KMS-11 (cell line): Measurements from ENCODE around the gene ZNF91.
"Not testable (repeated sequence)": the region's sequence is repeated elsewhere in the genome, so short reads cannot be mapped to it uniquely, and the experiment has no call there.

Experiments
- H2AFZ ChIP-seq: fragments of 200-600 bp; sonication (generic); 2 replicates; pipeline ENCODE4 v1.6.1; 2016; ENCODE audit warnings: antibody characterized with exemption, mixed run types, low read depth
- H3K27ac ChIP-seq: fragments of 200-600 bp; sonication (generic); 2 replicates; pipeline ENCODE4 v1.6.1; 2016; ENCODE audit warnings: mild to moderate bottlenecking, mixed run types
- H3K27me3 ChIP-seq: fragments of 200-600 bp; sonication (generic); 2 replicates; pipeline ENCODE4 v1.6.1; 2017; ENCODE audit warnings: mild to moderate bottlenecking, low read depth, mixed run types, moderate library complexity; ENCODE audit not compliant: insufficient read depth
- H3K36me3 ChIP-seq: fragments of 200-600 bp; sonication (generic); 2 replicates; pipeline ENCODE4 v1.6.1; 2017; ENCODE audit warnings: mild to moderate bottlenecking, mixed run types; ENCODE audit not compliant: insufficient read depth
- H3K4me1 ChIP-seq: fragments of 200-600 bp; sonication (generic); 2 replicates; pipeline ENCODE4 v1.6.1; 2016; ENCODE audit warnings: mild to moderate bottlenecking, low read depth, mixed run types; ENCODE audit not compliant: poor library complexity, severe bottlenecking
- H3K4me2 ChIP-seq: fragments of 200-600 bp; sonication (generic); 2 replicates; pipeline ENCODE4 v1.7.0; 2016; ENCODE audit warnings: mild to moderate bottlenecking, mixed run types
- H3K4me3 ChIP-seq: fragments of 200-600 bp; sonication (generic); IDR thresholded peaks from 2 replicates; pipeline ENCODE4 v1.6.1; 2017; ENCODE audit warnings: low read depth, low read length, mixed read lengths; ENCODE audit not compliant: insufficient read depth
- H3K79me2 ChIP-seq: fragments of 200-600 bp; sonication (generic); 2 replicates; pipeline ENCODE4 v1.6.1; 2016; ENCODE audit warnings: low read depth, mixed run types; ENCODE audit not compliant: insufficient read depth
- H3K9ac ChIP-seq: fragments of 200-600 bp; sonication (generic); 2 replicates; pipeline ENCODE4 v1.6.1; 2016; ENCODE audit warnings: mild to moderate bottlenecking, mixed run types
- H4K20me1 ChIP-seq: fragments of 200-600 bp; sonication (generic); 2 replicates; pipeline ENCODE4 v1.6.1; 2016; ENCODE audit warnings: mild to moderate bottlenecking, mixed run types; ENCODE audit not compliant: insufficient read depth
- TF ChIP-seq, protein P1 (sequence below): fragments of 200-600 bp; sonication (generic); conservative IDR thresholded peaks from 2 replicates; pipeline ENCODE4 v1.6.1; 2017; ENCODE audit warnings: low read depth, mild to moderate bottlenecking, antibody characterized with exemption, low read length, moderate library complexity, mixed read lengths

The ZNF91 gene

DNA sequence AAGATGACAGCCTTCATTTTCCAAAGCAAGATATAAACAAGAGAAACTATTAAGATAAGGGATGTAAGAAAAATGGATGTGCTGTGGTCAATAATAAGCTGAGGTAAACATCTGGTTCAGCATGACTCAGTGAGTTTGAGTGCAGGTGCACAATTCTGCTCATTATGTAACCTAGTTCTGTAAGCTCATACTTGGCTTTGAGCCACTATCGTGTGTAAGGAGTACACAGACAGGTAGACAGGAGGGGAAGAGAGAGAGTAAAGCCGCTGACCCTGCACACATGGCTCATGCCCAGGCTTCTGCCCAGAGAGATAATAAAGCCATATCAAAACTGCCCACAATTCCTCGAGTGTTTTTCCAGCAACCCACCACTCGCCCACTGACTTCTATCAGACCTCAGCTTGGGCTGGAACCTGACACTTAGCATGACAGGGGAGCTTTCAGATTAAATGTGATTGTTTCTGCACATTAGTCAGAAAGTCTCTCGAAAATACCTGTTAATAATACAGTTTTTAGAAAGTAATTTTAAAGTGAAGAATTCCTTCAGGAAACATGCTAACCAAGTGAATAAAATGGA lies 51.7 kb downstream of the ZNF91 start:
- H3K36me3 ChIP-seq: no peaks in the 10 kb centered on the region

DNA sequence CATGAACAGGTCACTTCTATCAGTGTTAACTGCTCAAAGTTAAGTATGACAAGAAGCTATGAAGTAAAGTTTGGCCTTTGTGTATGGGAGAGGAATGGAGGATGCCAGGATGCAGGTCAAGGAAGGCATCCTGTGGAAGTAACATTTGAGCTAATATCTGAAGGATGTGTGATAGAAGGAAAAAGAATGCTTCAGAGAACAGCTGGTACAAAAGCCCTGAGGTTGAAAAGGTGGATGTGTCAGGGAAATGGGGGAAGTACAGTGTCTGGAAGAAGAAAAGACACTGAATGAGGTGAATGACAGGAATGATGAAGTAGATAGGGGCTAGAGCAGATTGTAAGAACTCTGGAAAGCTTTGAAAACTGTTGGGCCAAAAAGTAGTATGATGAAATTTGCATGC lies 67.1 kb downstream of the ZNF91 start:
- H3K4me1 ChIP-seq: no peaks in the 10 kb centered on the region
- H3K4me3 ChIP-seq: no peak overlapping the region
- no peak overlapping the region for H3K27ac ChIP-seq
- H3K79me2 ChIP-seq: no peaks in the 10 kb centered on the region
- no peaks in the 10 kb centered on the region for H3K36me3 ChIP-seq
- H2AFZ ChIP-seq: no peak overlapping the region
- TF ChIP-seq, protein P1, sequence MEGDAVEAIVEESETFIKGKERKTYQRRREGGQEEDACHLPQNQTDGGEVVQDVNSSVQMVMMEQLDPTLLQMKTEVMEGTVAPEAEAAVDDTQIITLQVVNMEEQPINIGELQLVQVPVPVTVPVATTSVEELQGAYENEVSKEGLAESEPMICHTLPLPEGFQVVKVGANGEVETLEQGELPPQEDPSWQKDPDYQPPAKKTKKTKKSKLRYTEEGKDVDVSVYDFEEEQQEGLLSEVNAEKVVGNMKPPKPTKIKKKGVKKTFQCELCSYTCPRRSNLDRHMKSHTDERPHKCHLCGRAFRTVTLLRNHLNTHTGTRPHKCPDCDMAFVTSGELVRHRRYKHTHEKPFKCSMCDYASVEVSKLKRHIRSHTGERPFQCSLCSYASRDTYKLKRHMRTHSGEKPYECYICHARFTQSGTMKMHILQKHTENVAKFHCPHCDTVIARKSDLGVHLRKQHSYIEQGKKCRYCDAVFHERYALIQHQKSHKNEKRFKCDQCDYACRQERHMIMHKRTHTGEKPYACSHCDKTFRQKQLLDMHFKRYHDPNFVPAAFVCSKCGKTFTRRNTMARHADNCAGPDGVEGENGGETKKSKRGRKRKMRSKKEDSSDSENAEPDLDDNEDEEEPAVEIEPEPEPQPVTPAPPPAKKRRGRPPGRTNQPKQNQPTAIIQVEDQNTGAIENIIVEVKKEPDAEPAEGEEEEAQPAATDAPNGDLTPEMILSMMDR: no peak
- no peak overlapping the region for H3K4me2 ChIP-seq
- no peak overlapping the region for H3K9ac ChIP-seq
- no peaks in the 10 kb centered on the region for H4K20me1 ChIP-seq
- no peaks in the 10 kb centered on the region for H3K27me3 ChIP-seq

More for the DNA sequence above, 51.7 kb downstream of the ZNF91 start:
- no peak overlapping the region for H3K9ac ChIP-seq
- TF ChIP-seq, protein P1: no peak
- H3K4me3 ChIP-seq: no peak overlapping the region
- H3K4me2 ChIP-seq: no peak overlapping the region
- no peak overlapping the region for H3K27ac ChIP-seq
- H4K20me1 ChIP-seq: no peaks in the 10 kb centered on the region
- H3K27me3 ChIP-seq: no peaks in the 10 kb centered on the region
- H3K79me2 ChIP-seq: no peaks in the 10 kb centered on the region
- no peaks in the 10 kb centered on the region for H3K4me1 ChIP-seq
- H2AFZ ChIP-seq: no peak overlapping the region

GRCh38 chr19:23321953-23322549 lies 73.2 kb downstream of the ZNF91 start:
- TF ChIP-seq, protein P1: no peak
- H3K36me3 ChIP-seq: no peaks in the 10 kb centered on the region
- no peaks in the 10 kb centered on the region for H3K4me1 ChIP-seq
- no peaks in the 10 kb centered on the region for H3K79me2 ChIP-seq
- H3K4me3 ChIP-seq: no peak overlapping the region
- no peaks in the 10 kb centered on the region for H3K27me3 ChIP-seq
- no peak overlapping the region for H3K27ac ChIP-seq
- H3K9ac ChIP-seq: no peak overlapping the region
- H3K4me2 ChIP-seq: no peak overlapping the region
- no peaks in the 10 kb centered on the region for H4K20me1 ChIP-seq
- no peak overlapping the region for H2AFZ ChIP-seq

DNA sequence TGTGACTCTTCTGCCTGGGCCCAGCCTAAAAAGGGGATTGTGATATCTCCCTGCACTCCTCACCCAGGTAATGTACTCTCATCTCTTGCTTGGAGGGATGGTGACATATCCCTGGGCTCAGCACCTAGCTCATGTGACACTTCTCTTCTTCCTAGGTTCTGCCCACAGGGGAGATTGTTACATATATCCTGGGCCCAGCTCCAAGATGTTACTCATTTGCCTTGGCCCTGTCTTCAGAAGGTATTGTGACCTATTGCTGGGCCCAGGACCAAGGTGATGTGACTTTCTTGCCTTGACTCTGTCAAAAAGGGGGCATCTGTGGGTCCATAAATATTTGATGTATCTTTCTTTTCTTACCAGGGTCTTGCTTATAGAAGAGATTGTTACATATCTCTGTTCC lies 73.9 kb downstream of the ZNF91 start:
- H3K36me3 ChIP-seq, H3K4me3 ChIP-seq, H3K4me2 ChIP-seq, H3K9ac ChIP-seq, H3K27me3 ChIP-seq, H3K79me2 ChIP-seq, H3K27ac ChIP-seq, H2AFZ ChIP-seq, H3K4me1 ChIP-seq, H4K20me1 ChIP-seq: not testable (repeated sequence)

GRCh38 chr19:23319571-23319970 lies 75.7 kb downstream of the ZNF91 start:
- H2AFZ ChIP-seq, H3K9ac ChIP-seq, H3K4me2 ChIP-seq, H3K79me2 ChIP-seq, H3K27ac ChIP-seq, H3K27me3 ChIP-seq, H3K4me1 ChIP-seq, H3K4me3 ChIP-seq, H3K36me3 ChIP-seq, H4K20me1 ChIP-seq: not testable (repeated sequence)

GRCh38 chr19:23318941-23319340 lies 76.3 kb downstream of the ZNF91 start:
- H3K4me1 ChIP-seq, H3K27ac ChIP-seq: not testable (repeated sequence)

More at GRCh38 chr19:23318941-23319340, 76.3 kb downstream of the ZNF91 start:
- H3K4me3 ChIP-seq, H3K4me2 ChIP-seq, H3K27me3 ChIP-seq, H2AFZ ChIP-seq, H3K36me3 ChIP-seq, H3K9ac ChIP-seq, H4K20me1 ChIP-seq, H3K79me2 ChIP-seq: not testable (repeated sequence)
